Activated naive CD8-positive, alpha-beta T cell treated with anti-CD3 and anti-CD28 coated beads, Interleukin-2, amount 50 U/mL, for 24 hours (primary cell): Measurements from ENCODE around the gene BCR.

Source experiments
- ATAC-seq: fragments of 150-1000 bp; cut with Tn5 transposase; one replicate; pipeline ENCODE4 v1.10.0; 2021
- DNase-seq: peaks from one replicate; pipeline ENCODE4 v3.0.0; 2021
- H3K27ac Mint-ChIP-seq: one replicate; pipeline ENCODE4 v1.8.0; 2021; ENCODE audit warnings: mild to moderate bottlenecking, mixed read lengths
- H3K27me3 Mint-ChIP-seq: one replicate; pipeline ENCODE4 v1.8.0; 2021; ENCODE audit warnings: mixed read lengths
- H3K36me3 Mint-ChIP-seq: one replicate; pipeline ENCODE4 v1.8.0; 2021; ENCODE audit warnings: low read depth, mixed read lengths
- H3K4me1 Mint-ChIP-seq: one replicate; pipeline ENCODE4 v1.8.0; 2021; ENCODE audit warnings: mixed read lengths
- H3K4me3 Mint-ChIP-seq: one replicate; pipeline ENCODE4 v1.8.0; 2021; ENCODE audit warnings: mild to moderate bottlenecking, moderate library complexity, mixed read lengths
- H3K9me3 Mint-ChIP-seq: one replicate; pipeline ENCODE4 v1.8.0; 2021; ENCODE audit warnings: mixed read lengths

The BCR gene

DNA sequence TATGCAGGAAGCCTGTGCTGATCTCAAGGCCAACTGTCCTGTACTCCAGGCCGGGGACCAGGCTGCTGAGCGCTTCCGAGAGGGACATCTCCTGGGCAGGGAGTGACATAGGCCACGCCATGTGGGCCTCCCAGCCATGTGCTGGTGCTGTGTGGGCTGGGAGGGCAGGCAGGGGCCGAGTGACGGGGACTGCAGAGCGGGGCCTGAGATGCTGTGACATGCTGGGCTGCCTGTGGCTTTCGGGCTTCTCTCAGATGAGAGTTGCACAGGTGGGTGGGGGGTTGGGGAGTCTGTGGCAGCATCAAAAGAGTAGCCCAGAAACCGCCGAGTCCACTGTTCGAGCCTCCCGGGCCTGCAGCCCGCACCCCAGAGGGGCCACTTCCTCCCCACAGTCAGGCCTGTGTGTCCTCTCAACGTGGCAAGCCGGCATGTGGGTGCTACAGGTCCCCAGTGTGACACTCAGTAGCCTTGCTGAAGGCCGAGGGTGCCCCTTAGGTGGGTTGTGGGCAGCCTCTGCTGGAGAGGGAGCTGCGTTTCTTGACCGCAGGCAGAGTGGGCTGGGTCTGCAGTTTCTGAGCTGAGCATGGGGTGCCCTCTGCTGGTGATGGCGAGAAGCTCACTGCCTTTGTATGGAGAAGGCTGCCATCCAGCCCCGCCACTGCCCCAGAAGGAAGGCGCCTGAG lies 101.2 kb downstream of the BCR start:
- Mint-ChIP-seq H3K9me3 (no peaks in the 10 kb centered on the region), H3K27me3 (no peaks in the 10 kb centered on the region), H3K27ac (no peak overlapping the region), H3K4me3 (no peak overlapping the region), H3K4me1 (peaks cover 40% of the 10 kb centered on the region), H3K36me3 (no peaks in the 10 kb centered on the region)
- DNase-seq (peak; percentile 86), ATAC-seq (peak; percentile 70)

GRCh38 chr22:23282089-23282501 lies 101.8 kb downstream of the BCR start:
- no peak overlapping the region for H3K4me3 Mint-ChIP-seq
- no peak for ATAC-seq
- DNase-seq, result no peak
- H3K9me3 Mint-ChIP-seq, result no peaks in the 10 kb centered on the region
- H3K27me3 Mint-ChIP-seq, result no peaks in the 10 kb centered on the region
- no peaks in the 10 kb centered on the region for H3K36me3 Mint-ChIP-seq
- peaks cover 38% of the 10 kb centered on the region for H3K4me1 Mint-ChIP-seq
- H3K27ac Mint-ChIP-seq, result no peak overlapping the region

- peaks cover 34% of the 10 kb centered on the region for H3K4me1 Mint-ChIP-seq
- no peaks in the 10 kb centered on the region for H3K9me3 Mint-ChIP-seq
- no peak overlapping the region for H3K4me3 Mint-ChIP-seq
- no peak overlapping the region for H3K27ac Mint-ChIP-seq
- no peak for DNase-seq
- no peaks in the 10 kb centered on the region for H3K36me3 Mint-ChIP-seq
- no peaks in the 10 kb centered on the region for H3K27me3 Mint-ChIP-seq
- no peak for ATAC-seq
These were observed 102.2 kb downstream of the BCR start for GRCh38 chr22:23282516-23282915.

GRCh38 chr22:23282986-23283385 lies 102.7 kb downstream of the BCR start:
- H3K4me1 Mint-ChIP-seq, result peaks cover 33% of the 10 kb centered on the region
- H3K36me3 Mint-ChIP-seq, result no peaks in the 10 kb centered on the region
- DNase-seq, result no peak
- H3K9me3 Mint-ChIP-seq, result no peaks in the 10 kb centered on the region
- ATAC-seq, result no peak
- H3K27ac Mint-ChIP-seq, result no peak overlapping the region
- H3K4me3 Mint-ChIP-seq, result no peak overlapping the region
- no peaks in the 10 kb centered on the region for H3K27me3 Mint-ChIP-seq

DNA sequence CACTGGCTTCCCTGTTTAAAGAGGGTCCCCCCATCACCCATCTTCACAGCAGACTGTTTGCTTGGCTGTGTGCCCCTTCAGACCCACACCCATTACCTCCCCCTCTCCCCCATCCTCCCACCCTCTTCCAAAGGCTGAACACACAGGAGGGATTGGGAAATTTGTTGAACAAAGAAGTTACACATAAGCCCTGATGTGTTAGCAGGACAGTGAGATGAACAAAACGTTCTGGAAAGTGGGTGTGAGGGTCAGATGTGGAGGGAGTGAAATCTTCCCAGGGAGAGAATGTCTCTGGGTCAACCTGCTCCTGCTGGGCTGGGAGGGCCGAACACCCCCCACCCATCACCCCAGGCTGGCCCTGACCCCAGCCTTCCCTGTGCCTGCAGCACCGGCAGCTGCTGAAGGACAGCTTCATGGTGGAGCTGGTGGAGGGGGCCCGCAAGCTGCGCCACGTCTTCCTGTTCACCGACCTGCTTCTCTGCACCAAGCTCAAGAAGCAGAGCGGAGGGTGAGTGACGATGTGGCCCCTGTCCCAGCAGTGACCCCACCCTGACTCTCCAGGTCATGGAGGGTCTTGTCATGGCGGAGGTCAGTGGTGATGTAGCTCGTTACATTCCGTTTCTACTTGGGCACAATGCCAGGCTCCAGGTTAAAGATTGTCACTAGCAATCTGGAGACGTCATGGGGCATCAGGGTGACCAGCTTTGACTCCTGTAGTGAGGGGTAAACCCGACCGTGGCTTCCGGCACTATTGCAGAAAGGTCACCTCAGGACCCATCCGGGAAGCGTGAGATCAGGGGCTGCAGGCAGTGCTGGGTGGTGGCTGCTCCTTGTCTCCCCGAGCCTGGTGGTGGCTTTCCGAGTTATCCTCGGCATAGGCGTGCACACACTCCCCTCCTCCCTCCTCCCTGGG lies 103.5 kb downstream of the BCR start:
- Mint-ChIP-seq H3K4me1 (peaks cover 27% of the 10 kb centered on the region), H3K4me3 (no peak overlapping the region), H3K27ac (no peak overlapping the region), H3K9me3 (no peaks in the 10 kb centered on the region), H3K36me3 (no peaks in the 10 kb centered on the region), H3K27me3 (no peaks in the 10 kb centered on the region)
- DNase-seq (no peak), ATAC-seq (no peak)

DNA sequence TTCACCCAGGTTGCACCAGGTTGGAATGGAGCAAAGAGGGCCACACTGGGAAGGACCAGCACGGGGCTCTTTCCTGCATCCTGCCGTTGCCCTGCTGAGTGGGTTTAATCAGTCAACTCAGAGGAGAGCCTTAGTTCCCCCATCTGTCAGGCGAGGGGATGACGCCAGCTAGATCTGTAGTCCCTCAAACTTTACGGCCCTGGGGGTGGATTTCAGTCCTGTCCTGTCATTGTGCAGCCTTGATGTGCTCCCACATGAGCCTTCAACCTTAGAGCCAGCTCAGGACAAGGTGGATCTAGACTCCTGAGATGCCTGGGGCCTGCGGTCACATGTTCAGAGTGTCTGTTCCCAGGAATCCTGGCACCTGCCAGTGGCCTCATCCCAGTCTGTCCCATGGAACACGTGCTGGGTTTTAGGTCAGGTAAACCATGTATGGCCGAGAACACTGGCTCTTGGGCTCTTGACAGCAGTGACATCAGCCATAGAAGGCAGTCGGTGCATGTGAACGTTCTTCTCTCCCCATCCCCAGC lies 104.3 kb downstream of the BCR start:
- ATAC-seq (no peak), DNase-seq (no peak)
- no peak overlapping the region for H3K4me3 Mint-ChIP-seq
- no peak overlapping the region for H3K27ac Mint-ChIP-seq
- H3K36me3 Mint-ChIP-seq, result no peaks in the 10 kb centered on the region
- no peaks in the 10 kb centered on the region for H3K9me3 Mint-ChIP-seq
- H3K4me1 Mint-ChIP-seq, result peaks cover 20% of the 10 kb centered on the region
- H3K27me3 Mint-ChIP-seq, result no peaks in the 10 kb centered on the region

DNA sequence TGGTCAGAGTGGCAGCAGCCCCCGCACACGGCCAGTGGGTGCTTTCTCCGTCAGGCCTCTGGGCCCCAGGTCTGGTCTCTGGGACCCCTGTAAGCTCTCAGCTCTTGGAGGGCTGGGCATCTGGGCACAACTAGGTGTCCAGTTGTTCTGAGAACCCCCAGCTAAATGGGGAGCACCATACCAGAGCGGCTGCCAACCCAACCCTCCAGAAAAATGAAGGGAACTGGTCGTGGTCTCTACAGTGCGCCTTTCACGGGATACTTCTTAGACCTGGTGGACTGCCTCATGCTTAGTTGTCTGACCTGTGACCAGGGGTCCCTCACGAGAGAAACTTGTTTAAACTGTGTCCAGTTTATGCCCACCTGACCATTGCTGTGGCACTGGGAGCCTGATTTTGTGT lies 104.9 kb downstream of the BCR start:
- DNase-seq (no peak), ATAC-seq (no peak)
- no peak overlapping the region for H3K4me3 Mint-ChIP-seq
- peaks cover 5% of the 10 kb centered on the region for H3K36me3 Mint-ChIP-seq
- peaks cover 14% of the 10 kb centered on the region for H3K4me1 Mint-ChIP-seq
- no peaks in the 10 kb centered on the region for H3K27me3 Mint-ChIP-seq
- no peaks in the 10 kb centered on the region for H3K9me3 Mint-ChIP-seq
- H3K27ac Mint-ChIP-seq, result no peak overlapping the region

DNA sequence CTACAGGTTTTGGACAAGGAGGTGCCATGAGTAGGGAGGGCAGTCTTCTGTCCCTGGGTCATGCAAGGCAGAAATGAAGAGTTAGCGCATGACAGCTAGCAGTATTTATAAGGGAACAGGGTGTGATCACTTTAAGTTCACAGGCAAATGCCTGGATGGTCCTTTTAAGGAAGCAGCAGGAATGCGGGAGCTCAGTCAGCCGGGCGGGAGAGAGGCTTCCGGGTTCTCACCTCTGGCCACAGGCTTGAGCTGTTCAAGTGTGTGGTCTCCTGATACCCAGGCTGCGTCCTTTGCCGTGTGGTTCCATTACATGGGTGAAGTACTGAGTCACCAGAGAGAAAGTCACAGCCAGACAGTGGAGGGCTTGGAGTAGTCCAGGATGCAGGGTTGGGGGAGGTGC lies 105.4 kb downstream of the BCR start:
- H3K4me3 Mint-ChIP-seq, result no peak overlapping the region
- H3K27me3 Mint-ChIP-seq, result no peaks in the 10 kb centered on the region
- no peak for DNase-seq
- no peaks in the 10 kb centered on the region for H3K9me3 Mint-ChIP-seq
- peaks cover 9% of the 10 kb centered on the region for H3K4me1 Mint-ChIP-seq
- H3K36me3 Mint-ChIP-seq, result peaks cover 7% of the 10 kb centered on the region
- no peak overlapping the region for H3K27ac Mint-ChIP-seq
- no peak for ATAC-seq

DNA sequence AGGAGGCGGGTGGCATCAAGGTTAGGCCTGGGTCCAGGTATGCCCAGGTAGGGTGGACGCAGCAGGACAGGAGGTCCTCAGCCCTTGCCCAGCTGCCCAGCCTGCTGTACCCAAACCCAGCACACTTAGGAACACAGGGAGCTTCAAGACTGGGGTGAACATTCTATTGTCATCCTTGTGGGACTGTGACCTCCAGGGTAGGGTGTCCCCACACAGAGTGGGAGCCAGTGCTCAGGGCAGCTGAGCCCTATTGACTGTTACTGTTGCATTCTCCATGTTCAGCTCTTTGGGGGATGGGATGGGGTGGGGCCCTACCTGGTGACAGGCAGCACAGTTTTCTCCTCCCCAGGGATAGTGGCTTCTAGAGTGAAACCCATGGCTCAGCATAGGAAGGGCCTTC lies 106.0 kb downstream of the BCR start:
- H3K9me3 Mint-ChIP-seq, result no peaks in the 10 kb centered on the region
- H3K27me3 Mint-ChIP-seq, result no peaks in the 10 kb centered on the region
- DNase-seq, result no peak
- H3K36me3 Mint-ChIP-seq, result peaks cover 7% of the 10 kb centered on the region
- H3K4me1 Mint-ChIP-seq, result peaks cover 3% of the 10 kb centered on the region
- no peak for ATAC-seq
- H3K27ac Mint-ChIP-seq, result no peak overlapping the region
- H3K4me3 Mint-ChIP-seq, result no peak overlapping the region

DNA sequence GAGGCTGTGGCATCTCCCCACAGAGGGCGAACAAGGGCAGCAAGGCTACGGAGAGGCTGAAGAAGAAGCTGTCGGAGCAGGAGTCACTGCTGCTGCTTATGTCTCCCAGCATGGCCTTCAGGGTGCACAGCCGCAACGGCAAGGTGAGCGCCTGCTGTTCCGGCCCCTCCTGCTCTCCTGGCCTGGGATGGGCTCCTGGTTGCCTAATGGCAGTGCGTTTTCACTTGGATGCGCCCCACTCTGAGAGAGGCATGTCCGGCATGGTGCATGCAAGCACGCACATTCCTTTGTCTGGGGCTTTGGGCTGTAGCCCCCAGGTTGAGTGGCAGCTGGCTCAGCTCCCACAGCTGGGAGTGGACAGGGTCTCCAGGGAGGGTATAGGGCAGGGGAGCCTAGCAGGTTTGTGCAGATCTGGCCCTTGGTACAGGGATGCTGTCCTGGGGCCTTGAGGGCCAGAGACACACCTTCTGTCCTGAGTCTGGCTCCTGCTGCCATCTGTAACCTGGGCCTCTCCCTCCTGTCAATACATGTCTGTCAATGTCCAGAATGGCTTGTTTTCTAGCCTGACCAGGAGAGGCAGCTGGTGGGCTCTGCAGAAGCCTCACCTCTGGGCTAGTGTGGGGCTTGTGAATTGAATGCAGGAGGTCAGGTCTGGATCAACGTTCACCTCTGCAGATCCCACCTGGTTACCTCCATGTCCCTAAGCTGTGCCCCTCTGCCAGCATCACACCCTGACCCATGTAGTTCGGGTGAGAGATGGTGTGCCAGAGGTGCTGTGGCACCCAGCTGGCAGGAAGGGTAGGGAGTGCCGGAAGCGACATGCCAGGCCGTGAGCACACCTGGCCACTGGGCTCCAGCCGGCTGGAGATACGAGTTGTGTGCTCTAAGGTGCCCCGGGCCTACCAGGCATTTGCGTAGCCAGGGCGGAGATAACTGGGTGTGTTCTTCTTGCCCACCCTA lies 107.1 kb downstream of the BCR start:
- H3K36me3 Mint-ChIP-seq, result peaks cover 8% of the 10 kb centered on the region

DNA sequence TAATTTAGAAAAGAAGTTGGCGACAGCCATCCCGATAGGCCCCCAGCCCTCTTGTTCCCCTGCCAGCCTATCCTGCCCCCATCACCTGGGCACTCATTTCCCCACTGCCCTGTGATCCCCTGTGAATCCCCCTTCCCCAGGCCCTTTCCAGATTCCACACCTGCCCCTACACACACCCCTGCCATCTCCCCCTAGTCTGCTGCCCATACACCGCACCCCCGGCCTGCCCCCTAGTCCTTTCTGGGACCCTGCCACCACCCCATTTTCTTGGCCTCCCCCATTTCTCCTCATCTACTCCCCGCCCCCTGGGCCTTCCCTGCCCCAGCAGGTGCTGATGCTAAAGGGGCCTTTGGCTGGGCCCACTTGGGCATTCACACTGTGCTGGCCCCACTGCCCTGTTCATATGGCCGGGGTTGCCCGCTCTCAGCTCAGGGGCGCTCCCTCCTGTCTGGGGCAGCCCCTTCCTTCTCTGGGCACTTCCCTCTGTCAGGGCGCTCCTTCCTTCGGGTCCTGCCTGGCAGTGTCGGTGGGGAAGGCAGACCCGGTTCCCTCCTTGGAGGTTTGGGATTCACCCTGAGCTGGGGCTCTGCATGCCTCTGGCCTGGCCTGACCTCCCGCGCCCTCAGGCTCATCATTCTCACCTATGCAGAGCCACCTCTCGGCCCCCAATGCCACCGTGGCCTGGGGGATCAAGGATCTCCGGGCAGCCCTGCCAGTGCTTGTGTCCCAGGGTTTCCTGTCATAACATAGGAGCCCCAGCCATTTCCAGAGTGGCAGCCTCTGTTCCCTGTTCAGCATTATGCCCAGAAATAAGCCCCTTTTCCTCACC lies 108.2 kb downstream of the BCR start:
- DNase-seq (no peak), ATAC-seq (no peak)
- H3K4me1 Mint-ChIP-seq, result no peaks in the 10 kb centered on the region
- no peaks in the 10 kb centered on the region for H3K27me3 Mint-ChIP-seq
- no peak overlapping the region for H3K4me3 Mint-ChIP-seq
- H3K27ac Mint-ChIP-seq, result no peak overlapping the region
- no peaks in the 10 kb centered on the region for H3K9me3 Mint-ChIP-seq
- H3K36me3 Mint-ChIP-seq, result peaks cover 11% of the 10 kb centered on the region

More for the DNA sequence above, 107.1 kb downstream of the BCR start:
- Mint-ChIP-seq H3K27me3 (no peaks in the 10 kb centered on the region), H3K4me3 (no peak overlapping the region), H3K27ac (no peak overlapping the region), H3K4me1 (no peaks in the 10 kb centered on the region), H3K9me3 (no peaks in the 10 kb centered on the region)
- no peak for DNase-seq
- no peak for ATAC-seq

DNA sequence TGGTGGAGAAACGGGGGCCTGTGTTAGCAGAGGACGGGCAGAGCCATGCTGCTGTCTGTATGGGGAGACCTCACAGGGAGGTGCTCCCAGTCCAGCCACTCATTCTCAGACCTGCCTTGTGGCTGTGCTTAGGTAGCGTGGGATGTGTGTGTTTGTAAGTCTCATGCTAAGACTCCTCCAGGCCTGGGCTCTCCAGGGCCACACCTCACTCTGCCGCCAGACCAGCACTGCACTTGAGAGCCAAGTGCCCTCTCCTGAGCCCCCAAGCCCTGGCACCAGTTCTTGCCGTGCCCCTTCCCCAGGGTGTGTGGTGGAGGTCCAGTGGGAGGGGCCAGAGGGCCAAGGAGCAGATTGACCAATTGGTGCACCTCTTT lies 108.8 kb downstream of the BCR start:
- Mint-ChIP-seq H3K4me3 (no peak overlapping the region), H3K27me3 (no peaks in the 10 kb centered on the region), H3K4me1 (no peaks in the 10 kb centered on the region), H3K9me3 (no peaks in the 10 kb centered on the region), H3K27ac (no peak overlapping the region), H3K36me3 (peaks cover 11% of the 10 kb centered on the region)
- ATAC-seq (no peak), DNase-seq (no peak)

DNA sequence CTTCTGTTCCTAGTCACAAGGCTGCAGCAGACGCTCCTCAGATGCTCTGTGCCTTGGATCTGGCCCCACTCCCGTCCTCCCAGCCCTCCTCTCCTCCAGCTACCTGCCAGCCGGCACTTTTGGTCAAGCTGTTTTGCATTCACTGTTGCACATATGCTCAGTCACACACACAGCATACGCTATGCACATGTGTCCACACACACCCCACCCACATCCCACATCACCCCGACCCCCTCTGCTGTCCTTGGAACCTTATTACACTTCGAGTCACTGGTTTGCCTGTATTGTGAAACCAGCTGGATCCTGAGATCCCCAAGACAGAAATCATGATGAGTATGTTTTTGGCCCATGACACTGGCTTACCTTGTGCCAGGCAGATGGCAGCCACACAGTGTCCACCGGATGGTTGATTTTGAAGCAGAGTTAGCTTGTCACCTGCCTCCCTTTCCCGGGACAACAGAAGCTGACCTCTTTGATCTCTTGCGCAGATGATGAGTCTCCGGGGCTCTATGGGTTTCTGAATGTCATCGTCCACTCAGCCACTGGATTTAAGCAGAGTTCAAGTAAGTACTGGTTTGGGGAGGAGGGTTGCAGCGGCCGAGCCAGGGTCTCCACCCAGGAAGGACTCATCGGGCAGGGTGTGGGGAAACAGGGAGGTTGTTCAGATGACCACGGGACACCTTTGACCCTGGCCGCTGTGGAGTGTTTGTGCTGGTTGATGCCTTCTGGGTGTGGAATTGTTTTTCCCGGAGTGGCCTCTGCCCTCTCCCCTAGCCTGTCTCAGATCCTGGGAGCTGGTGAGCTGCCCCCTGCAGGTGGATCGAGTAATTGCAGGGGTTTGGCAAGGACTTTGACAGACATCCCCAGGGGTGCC lies 109.8 kb downstream of the BCR start:
- Mint-ChIP-seq H3K4me1 (no peaks in the 10 kb centered on the region), H3K9me3 (no peaks in the 10 kb centered on the region), H3K36me3 (peaks cover 11% of the 10 kb centered on the region), H3K27ac (peak overlapping the region; percentile 31), H3K4me3 (no peak overlapping the region), H3K27me3 (no peaks in the 10 kb centered on the region)
- DNase-seq (peak; percentile 68), ATAC-seq (peak; percentile 50)
